Stimulated activated CD8-positive, alpha-beta memory T cell treated with anti-CD3 and anti-CD28 coated beads, Interleukin-12 subunit alpha, Interleukin-12 subunit beta, amount 100 ng/mL, for 24 hours (primary cell): ENCODE data around the gene MLLT3.

Experiments used
- DNase-seq: peaks from one replicate; pipeline ENCODE4 v3.0.0-alpha.2; 2020; ENCODE audit errors: extremely low read depth

The MLLT3 gene

DNA sequence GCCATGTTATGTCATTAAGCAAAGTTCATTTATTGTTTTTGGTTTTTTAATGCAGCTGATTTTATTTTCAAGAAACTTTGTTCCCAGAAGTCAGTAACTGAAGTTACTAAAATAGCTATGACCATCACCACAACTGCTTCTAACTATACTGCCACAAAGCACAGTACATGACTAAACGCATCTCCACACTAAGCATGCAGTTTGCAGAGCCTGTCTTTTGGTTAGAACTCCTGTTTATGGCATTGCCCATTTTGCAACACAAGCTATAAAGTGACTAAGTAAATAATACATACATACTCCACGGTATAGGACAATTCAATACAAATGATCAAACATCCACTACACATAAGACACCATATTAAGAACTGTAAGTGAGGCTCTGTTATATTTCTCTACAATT, 109.7 kb downstream of the MLLT3 start:
- no peak for DNase-seq

DNA sequence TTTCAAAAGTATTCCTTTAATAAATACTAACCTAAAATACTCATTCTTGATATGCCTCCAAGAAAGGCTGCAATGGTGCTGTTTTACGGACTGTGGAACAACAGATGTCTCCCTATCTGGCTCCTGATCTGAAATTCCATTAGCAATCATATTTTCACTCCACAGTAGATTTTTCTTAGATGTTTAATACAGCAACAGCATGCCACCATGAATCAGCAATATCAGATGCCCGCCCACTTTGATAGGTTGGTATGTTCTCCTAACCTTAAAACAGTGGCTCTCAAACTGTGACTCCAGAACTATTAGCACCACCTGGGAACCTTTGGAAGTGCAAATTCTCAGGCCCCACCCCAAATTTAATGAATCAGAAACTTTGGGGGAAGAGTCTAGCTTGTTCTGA, 110.2 kb downstream of the MLLT3 start:
- DNase-seq = no peak

DNA sequence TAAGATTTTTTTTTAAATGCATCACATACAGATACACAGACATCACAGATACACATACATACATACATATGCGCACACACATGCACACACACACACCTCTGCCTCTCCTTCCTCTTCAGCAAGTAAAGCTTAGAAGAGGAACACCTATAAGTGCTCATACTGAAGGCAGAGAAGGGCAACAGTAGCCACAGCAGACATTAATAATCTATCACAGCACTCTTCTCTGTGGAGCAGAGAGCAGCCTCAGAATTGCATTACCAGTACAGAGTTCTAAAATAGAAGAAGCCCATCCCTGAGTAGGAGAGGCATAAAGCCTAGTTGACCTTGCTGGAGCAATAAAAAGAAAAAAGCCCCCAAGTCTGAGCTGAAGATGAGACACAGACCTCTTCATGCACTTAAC, 110.6 kb downstream of the MLLT3 start:
- DNase-seq = no peak

DNA sequence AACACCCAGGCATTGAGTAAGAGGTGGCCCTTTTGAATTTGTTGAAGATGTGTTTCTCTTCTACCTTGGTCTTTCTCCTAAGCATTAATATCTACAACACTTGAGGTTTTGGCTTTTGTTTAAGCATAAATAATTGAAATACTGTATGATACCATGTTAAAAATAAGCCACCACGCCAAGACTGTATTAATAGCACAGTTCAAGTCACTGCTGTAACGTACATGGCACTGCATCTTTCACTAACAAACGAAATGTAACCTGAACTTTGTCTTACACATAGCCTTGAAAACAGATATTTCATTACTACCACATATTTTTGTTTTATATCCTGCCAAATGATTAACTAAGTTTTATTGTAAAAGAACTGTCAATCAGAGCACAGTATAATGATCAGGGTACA, 112.8 kb downstream of the MLLT3 start:
- DNase-seq = no peak

DNA sequence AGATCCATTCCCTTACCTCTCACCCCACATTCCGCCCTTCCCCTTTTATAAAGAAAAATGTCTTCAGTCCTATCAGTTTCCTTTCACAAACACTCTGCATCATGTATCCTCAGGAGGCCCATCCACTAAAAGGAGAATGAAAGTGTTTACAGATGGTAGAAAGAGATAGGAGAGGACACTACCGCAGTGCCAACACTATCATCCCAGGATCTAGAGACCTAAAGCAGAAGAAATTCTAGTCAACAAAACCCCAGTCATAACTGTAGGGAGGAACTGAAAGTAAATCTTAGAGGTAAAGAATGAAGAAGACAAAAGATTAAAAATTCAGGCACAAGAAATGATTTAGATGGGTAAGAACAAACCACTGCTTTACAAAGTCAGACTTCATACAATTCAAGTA, 114.1 kb downstream of the MLLT3 start:
- no peak for DNase-seq

DNA sequence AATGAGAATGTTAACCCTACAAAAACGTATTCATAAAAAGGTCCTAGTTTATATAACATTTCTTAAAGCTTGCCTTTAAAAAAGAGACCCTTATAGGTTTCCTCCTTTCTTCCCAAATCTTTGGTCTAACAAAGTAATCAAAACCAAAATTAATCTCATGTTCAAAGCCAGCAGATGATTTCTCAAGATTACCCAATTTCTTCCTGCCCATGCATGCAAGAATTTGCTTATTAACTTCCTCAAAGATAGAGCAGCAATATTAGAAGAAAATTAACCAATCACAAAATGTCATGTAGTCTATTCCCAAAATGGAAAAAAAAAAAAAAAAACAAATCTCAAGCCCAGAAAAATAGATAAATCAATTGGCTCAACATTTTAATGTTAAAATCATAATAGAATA, 114.9 kb downstream of the MLLT3 start:
- no peak for DNase-seq

DNA sequence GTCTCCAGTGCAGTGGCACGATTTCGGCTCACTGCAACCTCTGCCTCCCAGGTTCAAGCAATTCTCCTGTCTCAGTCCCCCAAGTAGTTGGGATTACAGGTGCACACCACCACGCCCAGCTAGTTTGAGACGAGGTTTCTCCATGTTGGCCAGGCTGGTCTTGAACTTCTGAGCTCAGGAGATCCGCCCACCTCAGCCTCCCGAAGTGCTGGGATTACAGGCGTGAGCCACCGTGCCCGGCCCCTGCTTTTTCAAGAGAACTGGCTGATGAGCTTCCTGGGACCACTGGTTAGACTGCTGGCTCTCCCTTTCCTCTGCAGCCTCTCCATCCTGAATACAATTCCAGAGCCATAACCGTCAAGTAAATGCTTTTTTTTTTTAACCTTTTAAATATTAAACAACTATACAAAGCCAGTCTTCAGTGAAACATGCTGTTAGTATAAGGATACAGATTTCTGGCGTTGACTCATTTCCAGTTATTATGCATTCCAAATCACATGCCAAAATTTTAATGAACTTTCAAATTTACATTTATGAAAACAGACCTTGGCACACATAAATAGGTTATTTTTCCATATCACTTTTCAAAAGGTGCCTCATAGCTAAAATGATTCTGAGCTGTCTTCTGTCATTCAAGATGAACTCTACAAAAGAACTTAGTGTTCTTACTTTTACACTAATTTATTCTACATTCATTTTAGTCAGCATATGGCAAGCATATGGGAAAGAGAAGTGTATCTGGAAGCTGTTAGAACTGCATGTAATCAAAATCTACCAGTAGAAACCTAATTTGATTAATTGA, 116.0 kb downstream of the MLLT3 start:
- DNase-seq = no peak

DNA sequence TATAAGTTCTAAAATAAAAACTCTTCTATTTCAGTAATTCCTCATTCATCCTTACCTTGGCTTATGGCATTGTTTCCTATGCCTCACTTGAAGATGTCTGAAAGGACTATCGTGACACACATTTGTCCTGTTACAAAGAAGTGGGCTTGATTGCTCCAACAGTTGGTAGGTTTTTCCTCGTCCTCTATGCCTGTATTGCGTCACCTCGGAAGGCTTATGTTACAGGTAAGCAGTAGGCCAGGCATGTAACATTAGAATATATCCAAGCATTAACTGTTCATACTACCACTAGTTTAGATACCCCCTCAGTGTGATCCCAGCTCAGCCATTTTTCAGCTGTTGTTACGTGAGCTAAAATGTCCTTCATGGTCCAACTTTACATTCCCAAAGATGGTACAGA, 116.7 kb downstream of the MLLT3 start:
- no peak for DNase-seq

DNA sequence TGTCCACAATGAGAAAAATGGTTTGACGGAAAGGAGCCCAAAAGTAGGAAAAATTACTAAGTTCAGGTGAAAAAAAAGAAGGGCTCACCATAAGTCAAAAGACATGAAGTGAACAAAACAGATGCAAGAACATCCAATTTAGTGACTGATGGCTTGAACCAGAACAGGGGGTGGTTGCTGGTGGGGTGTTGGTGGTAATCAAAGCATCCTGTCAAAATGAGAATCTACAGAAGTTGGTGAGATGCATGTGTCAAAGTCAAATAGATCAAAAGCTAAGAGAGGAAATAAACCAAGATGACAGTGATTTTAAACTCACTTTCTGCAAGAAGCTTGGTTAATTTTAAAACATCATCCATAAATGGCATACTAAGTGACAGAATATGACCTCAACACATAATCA, 117.4 kb downstream of the MLLT3 start:
- DNase-seq = no peak

DNA sequence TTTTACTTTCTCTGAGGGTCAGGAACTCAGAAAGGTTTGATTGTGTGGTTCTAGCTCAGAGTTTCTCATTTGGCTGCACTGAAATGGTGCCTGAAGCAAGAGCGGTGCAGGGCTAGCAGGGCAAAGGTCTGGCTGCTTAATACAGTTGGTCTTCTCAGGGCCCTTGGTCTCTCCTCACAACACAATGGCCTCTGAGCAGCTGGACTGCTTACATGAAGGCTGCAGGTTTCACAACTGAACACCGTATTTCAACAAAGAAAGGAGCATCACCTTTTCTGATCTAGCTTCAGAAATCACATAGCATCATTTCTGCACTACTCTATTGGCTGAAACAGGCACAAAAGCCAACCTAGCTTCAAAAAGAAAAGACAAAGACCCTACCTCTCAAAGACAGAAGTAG, 122.2 kb downstream of the MLLT3 start:
- DNase-seq = no peak

DNA sequence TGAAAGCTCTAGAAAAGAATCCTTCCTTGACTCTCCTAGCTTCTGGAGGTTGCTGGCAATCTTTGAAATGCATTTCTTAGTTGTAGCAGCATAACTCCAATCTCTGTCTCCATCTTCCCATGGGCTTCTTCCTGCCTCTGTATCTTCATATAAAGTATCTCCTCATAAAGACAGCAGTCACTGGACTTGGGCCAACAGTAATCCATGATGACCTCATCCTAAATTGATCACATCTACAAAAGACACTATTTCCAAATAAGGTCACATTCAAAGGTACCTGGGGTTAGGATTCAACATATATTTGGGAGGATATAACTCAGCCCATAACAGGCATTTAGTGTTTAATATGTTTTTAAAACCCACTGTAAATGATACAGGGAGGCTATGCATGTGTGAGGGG, 123.3 kb downstream of the MLLT3 start:
- DNase-seq = no peak

DNA sequence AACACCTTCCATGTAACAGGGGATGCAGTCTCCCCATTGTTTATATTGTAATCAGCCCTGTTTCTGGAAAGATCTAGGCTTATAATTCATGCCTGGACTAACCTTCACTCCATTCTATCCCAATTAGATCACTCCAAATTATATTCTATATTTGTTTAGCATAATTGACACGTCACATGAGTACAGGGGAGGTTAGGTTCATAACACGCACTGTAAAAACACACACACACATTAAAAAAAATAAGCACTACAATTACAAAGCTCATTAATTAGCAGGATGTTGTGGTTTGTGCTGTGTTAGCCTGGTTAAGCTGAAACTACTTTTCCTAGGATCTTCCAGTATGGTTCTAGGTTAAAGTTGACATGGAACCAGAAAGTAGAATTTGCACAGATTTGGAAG, 126.0 kb downstream of the MLLT3 start:
- no peak for DNase-seq

DNA sequence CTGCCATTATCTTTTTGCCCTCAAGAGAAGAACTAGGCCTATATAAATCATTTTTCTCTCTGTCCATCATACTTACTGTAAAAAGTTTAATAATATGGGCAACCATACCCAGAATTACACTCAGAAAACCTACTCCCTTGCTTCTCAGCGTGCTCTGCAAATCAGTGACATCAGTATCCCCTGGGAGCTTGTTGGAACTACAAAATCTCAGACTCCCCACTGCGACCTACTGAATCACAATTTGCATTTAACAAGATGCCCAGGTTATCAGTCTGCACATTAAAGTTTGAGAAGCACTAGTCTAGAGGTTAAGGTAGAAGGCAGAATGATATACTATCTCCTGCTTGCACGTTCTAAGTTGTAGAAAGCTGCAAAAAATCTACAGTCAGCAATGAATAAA, 127.2 kb downstream of the MLLT3 start:
- no peak for DNase-seq

DNA sequence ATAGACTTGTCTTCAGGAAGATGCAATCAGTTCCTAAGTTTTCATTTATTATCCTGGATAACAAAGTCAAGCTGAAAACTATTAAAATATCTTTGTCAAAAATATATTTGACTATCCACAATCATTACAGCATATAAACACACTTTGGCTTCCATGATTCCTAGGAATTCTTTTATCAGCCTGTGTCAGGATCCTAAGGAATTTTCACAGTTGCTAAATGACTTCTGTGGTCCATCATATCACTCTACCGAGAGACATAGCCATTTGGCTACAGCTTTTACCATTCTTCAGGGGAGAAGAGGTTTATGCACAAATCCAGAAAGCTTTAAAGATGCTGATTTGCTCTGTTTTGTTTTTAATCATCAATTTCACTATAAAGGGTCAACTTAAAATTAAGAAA, 128.3 kb downstream of the MLLT3 start:
- DNase-seq = no peak

DNA sequence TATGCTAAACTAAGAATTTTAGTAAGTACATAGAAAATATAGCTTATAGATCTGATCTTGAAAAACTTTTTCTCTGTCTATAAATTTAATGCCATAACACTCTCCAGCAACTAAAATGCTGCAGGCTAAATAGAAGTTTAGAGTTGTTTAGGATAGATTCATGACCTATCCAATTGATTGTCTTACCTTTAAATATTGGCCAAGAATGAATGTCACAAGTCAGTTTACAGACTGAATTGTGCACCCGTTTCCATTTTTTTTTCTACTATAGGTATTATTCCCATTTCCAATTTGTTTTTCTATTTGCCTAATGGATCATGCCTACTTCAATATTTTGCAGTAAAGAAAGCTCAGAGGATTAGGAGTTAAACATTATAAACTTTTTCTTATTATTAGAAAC, 129.5 kb downstream of the MLLT3 start:
- no peak for DNase-seq

DNA sequence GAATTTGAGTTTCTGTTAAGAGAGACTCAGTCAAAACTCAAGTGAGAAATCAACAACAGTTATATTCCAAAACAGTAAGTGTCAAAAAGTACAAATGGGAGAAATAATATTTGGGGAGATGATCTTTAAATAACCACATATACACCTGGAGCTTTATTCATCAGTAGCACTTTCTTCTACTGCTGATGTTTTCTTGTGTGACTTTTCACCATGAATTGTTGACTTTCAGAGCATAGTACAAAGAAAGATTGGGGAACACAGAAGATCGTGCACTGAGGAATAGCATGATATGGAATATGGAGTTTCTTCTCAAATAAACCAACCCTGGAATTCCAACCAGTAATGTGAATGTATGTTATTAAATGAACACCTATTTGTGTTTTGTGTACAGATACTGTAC, 130.7 kb downstream of the MLLT3 start:
- no peak for DNase-seq

DNA sequence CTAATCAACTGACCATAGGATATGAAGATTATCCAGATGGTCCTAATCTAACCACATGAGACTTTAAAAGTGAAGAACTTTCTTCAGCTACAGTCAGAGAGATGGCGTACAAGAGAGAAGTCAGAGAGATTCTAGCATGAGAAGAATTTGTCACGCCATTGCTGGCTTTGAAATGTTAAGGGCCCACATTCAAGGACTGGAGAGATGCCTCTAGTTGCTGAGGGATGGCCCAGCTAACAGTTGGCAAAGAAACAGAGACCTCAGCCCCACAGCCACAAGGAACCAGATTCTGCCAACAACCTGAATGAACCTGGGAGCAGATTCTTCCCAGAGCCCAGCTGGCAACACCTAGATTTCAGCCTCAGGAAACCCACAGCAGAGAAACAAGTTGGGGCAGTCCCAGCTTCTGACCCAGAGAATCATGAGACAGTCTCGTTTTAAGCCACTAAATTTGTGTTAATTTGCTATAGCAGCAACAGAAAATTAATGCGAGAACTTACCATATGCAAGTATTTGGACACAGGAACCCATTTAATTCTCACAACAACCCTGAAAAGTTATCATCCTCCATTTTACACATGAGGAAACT, 132.0 kb downstream of the MLLT3 start:
- DNase-seq = no peak

DNA sequence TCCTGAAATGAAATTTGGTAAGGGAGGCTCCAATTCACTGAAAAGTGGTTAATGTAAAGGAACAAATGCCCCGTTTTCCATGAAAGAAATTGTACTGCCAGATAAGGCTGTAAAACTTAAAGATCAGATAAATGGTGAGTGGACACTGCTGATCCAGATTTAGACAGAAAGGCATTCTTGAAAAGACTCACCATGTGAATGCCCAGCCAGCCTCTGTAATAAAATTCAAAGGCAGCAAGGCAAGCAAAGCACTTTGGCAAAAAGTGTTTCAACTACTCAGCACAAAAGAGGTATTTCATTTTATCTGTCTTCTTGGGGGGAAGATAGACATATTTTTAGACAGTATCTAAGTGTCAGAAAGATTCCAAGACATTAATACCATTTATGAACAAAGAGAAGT, 133.6 kb downstream of the MLLT3 start:
- DNase-seq = no peak

DNA sequence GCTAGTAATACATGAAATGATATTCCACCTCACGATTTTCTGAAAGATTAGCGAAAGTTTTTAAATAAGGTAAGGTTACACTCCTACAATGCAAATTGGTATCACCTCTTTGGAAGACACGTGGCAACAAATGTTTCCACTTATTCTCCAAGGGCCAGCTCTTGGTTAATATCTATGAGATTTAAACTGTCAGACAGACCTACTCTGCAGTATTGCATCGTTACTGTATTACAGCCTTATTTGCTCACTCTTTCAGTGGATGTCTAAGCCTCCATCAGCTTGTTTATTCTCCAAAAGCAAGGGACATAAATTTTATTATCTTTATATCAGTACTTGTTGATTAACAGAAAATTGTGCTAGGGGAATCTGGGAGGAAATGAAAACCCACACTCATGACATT, 135.7 kb downstream of the MLLT3 start:
- no peak for DNase-seq

DNA sequence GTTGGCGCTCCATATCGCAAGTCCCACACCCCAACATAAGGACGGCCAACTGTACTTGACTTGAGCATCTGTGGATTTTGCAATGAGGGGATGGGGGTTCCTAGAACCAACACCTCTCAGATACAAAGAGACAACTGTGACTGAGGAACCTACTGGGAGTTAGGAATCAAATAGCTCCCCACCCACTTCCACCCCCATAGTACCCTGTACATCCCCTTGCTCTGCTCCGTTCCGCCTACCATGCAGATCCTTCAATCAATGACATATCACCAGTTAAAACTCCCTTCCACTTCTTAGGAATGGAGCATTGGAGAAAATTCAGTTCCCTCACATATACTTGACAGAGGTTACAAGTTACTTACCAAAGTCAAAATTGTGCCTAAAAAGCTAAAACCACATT, 140.9 kb downstream of the MLLT3 start:
- no peak for DNase-seq

DNA sequence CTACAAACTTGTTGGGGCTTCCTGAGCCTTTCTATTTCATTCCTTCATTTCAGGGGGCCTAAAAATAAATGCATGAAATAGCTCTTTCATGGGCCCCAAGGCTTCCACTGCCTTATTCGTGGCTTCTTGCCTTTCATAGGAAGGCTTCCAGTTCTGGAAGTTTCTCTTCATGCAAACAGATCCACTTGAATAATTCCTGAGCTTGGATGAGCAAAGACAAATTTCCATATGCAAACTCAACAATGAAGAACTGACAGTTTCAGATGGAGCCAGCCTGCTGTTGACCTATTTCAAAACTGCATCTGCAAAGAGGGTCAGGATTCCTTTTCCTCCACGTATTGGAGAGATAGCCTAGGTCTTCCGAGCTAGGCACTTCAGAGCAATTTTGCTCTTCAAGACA, 142.1 kb downstream of the MLLT3 start:
- DNase-seq = no peak

DNA sequence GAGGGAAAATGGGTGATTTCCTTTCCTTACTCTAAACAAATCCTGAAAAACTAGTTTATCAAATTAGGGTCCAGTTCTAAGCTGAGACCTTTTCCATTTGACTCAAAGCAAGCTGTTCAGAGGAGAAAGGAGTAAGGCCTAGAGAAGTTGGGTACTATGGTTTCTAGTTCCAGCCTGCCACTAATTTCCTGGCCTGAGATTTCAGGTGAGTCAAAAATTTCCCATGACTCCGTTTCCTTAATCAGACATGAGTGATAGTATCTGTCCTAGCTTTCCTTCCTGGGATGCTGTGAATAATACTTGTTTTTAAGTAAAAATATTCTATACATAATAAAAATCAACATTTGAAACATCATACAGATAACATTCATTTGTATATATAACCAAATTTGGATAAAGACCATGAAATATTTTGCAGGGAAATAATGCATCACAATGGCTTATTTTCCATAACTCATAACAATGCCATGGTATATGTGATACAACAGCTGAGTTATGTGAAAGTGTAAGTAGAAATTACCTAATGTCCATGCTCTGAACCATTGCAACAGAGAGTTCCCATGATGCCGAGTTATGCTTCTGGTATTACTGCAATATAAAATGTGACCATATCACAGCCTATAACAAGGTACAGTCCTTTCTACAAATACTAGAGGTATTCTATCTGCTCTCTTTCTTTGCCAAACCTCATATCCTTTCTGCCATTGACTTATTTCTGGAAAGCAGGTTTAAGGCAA, 142.7 kb downstream of the MLLT3 start:
- DNase-seq = no peak

DNA sequence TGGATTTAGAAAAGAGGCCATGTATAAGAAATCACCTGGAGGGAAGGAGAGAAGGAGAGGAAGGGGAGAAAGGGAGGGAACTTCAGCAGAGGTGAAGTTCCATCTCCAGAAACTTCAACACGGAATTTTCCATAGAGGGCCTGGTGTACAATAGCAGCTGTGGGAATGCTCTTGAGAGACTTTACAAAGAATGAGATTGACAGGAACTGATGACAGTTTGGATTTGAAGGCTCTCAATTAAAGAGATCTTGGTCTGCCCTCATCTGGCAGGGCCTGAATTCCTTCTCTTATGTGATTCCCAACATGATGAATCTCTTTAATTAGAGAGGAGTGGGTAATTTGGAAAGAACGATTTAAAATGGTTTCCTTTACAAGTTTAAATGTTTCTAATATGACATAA, 143.5 kb downstream of the MLLT3 start:
- no peak for DNase-seq
